Measurements from ENCODE around the gene TMEM81.

The TMEM81 gene

DNA sequence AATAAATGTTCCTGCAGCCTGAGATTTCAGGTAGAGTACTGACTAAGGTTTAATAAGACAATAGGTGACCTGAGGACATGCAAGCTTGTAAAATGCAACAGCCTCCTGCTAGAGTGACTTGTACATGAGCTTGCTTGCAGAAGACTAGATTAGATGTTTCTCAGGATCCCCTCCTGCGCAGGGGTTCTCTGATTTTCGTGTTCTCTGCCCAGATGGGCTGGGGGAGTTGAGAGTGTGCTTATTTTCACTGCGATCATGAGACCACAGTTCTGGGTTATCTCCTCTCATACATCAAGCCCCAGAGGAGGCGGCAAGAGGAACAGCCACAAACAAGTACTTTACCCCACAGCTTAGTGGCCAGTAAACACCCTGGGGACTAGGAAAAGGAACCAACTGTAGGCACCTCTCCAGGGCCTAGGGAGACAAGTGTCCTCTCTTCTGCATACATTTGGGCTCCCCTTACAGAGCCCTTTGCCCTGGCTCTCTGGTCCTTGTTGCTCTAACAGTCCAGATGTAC lies 8.0 kb downstream of the TMEM81 start:
- DNase-seq (ENCODE audit: low spot score), result no peak

DNA sequence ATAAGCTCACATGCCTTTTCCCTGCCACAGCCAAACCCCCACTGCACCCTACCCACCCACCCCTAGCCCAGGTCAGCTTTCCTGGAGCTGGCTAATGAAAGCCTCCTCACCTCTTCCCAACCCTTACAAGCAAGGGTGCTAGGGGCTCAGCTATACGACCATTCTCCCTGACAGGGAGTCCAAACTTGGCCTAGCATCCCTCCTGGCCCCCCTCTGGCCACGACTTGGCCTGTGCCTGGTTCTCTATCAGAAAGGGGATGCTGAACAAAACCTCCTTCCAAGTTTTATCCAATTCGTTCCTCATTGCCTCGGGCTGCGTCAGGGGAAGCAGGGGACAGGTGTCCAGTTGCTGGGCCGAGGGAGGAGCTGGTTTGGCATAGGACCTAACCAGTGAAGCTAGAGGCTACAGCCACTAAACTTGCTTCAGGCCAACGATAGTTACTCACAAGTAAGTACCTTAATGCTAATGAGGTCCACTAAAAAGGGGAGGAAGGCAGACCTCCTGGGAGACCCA lies 8.6 kb downstream of the TMEM81 start:
- no peak for DNase-seq (ENCODE audit: low spot score)

DNA sequence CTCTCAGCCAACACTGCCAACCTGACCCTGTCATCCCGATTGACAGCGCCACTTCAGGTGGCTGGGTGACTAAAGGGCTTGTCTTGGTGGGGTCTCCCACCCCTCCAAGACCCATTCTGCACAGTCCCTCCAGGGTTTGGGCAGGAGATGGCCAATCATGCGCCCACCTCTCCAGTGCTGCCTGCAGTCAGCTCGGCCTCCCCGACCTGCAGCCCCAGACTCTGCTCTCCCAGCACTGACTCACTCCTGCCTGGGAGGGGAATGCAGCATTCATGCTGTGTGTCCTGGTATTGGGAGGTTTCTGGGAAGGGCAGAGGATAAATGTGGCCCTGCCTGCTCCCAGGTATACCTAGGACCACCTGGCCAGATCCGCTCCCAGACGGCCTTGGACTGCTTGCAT lies 9.7 kb downstream of the TMEM81 start:
- DNase-seq (ENCODE audit: low spot score), result no peak

DNA sequence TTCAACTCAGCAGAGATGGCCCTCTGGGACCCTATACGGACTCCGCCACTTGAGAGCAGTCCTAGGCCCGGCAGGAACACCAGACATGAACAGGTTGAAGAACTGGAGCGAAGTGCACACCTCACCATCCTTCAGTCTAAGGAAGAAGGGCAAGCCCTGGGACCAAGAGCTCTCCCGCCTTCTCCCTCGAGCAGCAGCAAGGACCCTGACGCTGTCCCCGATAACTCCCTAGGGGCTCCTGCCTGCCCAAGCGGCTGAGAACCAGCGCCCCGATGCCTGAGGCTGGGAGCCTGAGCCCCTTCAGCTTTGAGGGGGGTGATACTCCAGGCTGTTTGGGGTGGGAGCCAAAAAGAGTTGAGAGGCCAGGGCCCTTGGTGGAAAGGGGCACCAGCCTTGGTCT lies 10.2 kb downstream of the TMEM81 start:
- DNase-seq (ENCODE audit: low spot score), result no peak

DNA sequence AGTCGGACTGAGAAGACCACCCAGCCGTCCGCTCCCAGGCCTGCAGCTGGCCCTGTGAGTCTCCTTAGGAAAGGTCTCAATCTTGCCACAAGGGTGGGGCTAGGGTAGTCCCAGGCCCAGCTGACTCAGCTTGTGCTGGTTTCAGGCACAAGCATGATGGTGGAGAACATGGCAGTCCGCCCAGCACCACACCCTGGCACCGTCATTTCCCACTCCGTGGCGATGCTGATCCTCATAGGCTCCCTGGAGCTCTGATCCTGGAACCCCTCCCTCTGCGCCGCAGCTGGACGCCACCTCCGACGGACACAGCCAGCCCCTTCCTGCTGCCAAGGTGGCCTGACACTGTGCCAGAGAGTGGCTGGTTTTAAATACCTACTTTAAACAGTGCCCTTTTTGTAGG lies 10.7 kb downstream of the TMEM81 start:
- no peak for DNase-seq (ENCODE audit: low spot score)

DNA sequence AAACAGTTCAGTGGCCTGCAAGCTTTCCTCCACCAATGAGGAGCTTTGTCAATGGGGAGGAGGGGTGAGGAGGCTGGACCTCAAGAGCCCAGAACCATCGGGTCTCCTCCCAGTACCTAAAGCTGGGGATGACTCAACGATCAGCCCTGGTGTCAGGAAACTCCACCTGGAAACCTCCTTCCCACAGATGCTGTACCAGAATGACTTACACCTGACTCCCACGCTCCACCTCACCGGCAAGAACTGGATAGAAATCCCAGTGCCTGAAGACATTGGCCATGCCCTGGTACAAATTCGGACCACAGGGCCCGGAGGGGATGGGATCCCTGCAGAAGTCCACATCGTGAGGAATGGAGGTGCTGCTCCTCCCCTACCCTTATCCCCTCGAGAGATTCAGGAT lies 11.4 kb downstream of the TMEM81 start:
- no peak for DNase-seq (ENCODE audit: low spot score)

DNA sequence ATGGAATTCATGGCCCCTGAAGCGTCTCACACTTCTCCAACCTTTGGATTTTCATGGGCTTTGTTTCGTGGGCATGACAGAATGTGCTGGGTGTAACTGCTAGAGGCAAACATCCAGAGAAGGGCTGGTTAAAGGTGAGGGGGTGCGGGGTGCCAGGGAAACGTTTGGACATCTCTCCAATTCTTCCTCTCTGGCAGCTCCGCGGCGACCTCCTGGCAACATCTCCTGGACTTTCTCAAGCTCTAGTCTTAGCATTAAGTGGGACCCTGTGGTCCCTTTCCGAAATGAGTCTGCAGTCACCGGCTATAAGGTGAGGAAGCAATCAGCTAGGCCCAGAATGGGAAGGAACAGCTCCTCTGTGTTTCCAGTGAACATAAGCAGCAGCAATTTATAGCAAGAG lies 12.0 kb downstream of the TMEM81 start:
- no peak for DNase-seq (ENCODE audit: low spot score)

GRCh38 chr1:205071801-205072200 lies 12.5 kb downstream of the TMEM81 start:
- DNase-seq (ENCODE audit: low spot score), result no peak

- DNase-seq (ENCODE audit: low spot score), result no peak
These were observed 13.2 kb downstream of the TMEM81 start for GRCh38 chr1:205071028-205071409.

- no peak for DNase-seq (ENCODE audit: low spot score)
These were observed 14.7 kb downstream of the TMEM81 start for GRCh38 chr1:205069371-205070125.

DNA sequence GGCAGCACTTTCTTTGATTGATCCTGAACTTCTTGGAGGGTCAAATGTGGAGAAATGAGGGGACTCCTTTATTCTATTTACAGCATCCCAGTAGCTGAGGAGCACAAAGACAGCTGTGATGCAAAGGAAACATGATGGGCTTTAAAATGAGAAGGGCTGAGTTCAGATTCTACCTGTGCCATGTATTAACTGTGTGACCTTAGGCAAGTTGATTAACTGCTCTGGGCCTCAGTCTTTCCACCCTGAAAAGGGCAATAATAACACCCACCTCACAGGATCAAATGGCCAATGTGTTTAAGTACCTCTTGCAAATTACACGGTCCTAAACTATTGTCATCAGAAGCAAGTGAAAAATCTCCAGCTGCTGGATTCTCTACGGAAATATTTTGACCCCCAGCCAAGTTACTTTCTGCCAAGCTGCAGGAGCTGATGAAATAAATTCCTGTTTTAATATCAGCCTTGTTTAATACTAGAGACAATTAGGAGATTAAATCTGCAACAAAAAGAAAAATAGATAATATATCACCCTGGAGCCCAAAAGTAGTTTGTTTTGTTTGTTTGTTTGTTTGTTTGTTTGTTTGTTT lies 15.7 kb downstream of the TMEM81 start:
- DNase-seq (ENCODE audit: low spot score), result no peak

GRCh38 chr1:205068001-205068400 lies 16.3 kb downstream of the TMEM81 start:
- no peak for DNase-seq (ENCODE audit: low spot score)

- no peak for DNase-seq (ENCODE audit: low spot score)
These were observed 17.2 kb downstream of the TMEM81 start for GRCh38 chr1:205067031-205067430.

DNA sequence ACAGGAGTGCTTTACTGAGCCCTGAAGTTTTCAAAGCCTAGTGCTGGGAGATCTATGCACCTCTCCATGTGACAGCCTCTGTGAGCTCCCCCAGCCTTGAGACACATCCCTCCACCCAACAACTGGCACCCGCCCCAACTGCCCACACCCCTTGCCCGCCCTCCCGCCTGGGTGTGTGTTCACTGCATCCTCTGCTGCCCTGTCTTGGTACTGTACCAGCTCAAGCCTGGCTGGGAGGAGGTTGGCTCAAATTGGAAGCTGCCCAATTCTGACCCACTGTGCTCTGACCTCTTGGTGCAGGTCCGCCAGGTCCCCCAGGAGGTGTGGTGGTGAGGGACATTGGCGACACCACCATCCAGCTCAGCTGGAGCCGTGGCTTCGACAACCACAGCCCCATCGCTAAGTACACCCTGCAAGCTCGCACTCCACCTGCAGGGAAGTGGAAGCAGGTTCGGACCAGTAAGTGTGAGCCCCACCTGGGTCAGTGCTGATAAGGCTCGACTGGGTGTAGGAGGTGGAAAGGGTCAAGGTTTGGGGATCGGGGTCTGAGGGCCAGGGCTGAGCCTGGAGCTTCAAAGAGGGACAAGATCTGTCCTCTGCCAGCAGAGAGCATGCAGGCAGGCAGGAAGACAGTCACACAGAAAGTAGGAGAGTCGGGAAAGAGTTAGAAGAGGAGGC lies 18.0 kb downstream of the TMEM81 start:
- DNase-seq (ENCODE audit: low spot score), result no peak

DNA sequence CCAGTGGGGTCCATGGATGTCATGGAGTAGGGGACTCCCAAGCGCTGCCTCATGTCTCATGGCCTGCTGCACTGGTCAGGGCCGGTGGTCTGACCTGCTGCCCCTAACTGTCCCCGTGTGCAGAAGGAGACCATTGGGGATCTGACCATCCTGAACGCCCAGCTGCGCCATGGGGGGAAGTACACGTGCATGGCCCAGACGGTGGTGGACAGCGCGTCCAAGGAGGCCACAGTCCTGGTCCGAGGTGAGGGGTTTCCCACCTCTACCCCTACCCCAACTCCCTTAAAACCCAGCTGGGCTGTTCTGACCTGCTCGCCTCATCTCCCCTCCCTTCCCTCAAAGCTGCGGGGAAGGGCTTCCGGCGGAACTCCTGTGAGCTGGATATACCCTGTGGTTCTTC lies 18.6 kb downstream of the TMEM81 start:
- DNase-seq (ENCODE audit: low spot score), result no peak

DNA sequence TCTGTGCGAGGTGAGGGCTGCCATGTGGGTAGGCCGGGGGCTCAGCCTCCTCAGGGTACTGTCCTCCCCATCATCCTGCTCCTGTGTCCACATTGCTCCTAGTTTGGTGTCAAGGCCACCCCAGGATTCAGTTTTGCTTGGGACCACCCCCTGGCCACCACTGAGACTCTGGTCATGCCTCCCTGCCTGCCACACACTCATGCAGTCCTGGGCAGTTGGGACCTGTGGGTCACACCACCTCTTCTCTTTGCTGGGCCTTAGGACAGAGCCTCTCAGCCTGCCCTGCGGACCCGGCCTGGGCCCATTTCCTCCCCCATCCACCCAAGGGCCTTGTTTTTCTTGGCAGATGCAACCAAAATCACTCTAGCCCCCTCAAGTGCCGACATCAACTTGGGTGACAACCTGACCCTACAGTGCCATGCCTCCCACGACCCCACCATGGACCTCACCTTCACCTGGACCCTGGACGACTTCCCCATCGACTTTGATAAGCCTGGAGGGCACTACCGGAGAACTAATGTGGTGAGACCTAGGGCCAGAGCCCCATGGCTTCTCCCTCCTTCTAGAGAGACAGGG lies 19.4 kb downstream of the TMEM81 start:
- no peak for DNase-seq (ENCODE audit: low spot score)

DNA sequence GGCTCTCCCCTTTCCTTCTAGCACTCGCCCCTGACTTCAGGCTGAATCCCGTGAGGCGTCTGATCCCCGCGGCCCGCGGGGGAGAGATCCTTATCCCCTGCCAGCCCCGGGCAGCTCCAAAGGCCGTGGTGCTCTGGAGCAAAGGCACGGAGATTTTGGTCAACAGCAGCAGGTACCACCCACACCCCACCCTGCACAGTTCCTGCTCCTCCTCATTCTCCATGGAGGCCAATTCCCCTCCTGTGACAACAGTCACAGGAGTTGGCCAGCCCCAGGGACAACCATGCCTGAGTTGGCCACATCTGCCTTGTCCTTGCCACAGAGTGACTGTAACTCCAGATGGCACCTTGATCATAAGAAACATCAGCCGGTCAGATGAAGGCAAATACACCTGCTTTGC lies 20.0 kb downstream of the TMEM81 start:
- DNase-seq (ENCODE audit: low spot score), result no peak

DNA sequence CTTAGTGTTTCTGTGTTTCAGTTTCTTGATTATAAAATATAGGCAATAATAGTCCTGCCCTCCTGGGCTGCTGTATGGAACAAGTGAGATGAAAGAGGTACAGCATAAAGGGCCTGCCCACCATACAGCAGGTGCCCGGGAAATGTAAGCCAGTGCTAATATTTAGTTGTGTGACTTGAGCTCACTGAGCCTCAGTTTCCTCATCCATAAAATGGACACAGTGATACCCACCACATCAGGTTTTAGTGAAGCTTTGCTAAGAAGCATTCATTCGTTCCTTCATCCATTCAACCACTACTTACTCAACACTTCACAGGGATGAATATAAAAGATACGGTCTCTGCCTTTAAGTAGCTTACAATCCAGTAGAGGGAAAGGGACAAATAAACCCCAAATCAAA lies 21.4 kb downstream of the TMEM81 start:
- no peak for DNase-seq (ENCODE audit: low spot score)

GRCh38 chr1:205062319-205062718 lies 21.9 kb downstream of the TMEM81 start:
- DNase-seq (ENCODE audit: low spot score), result no peak

DNA sequence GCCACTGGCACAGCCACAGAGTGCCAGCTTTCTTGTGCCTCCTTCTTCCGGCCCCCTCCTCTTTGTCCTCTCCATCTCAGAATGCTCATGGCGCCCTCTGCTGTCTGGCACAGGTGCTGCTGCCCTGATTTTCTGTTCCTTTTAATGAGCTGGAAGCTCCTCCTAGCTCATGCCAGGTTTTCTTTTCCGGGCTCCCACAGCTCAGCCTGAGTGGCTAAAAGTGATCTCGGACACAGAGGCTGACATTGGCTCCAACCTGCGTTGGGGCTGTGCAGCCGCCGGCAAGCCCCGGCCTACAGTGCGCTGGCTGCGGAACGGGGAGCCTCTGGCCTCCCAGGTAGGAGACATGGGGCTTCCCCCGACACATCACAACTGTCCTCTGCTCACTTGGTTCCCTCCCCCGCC lies 22.6 kb downstream of the TMEM81 start:
- peak; percentile 81 for DNase-seq (ENCODE audit: low spot score)

DNA sequence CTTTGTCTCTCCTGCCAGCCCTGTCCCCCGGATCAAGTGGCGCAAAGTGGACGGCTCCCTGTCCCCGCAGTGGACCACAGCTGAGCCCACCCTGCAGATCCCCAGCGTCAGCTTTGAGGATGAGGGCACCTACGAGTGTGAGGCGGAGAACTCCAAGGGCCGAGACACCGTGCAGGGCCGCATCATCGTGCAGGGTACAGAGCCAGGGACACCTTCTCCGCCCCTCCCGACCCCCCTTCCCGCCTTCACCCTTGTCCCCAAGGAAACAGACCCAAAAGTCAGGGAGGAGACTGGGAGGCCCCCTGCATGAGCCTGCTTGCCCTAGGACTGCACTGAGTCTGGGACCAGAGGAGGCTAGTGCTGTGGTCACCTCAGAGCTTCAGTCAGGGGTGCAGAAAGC lies 23.0 kb downstream of the TMEM81 start:
- no peak for DNase-seq (ENCODE audit: low spot score)

GRCh38 chr1:205060746-205061145 lies 23.5 kb downstream of the TMEM81 start:
- no peak for DNase-seq (ENCODE audit: low spot score)

DNA sequence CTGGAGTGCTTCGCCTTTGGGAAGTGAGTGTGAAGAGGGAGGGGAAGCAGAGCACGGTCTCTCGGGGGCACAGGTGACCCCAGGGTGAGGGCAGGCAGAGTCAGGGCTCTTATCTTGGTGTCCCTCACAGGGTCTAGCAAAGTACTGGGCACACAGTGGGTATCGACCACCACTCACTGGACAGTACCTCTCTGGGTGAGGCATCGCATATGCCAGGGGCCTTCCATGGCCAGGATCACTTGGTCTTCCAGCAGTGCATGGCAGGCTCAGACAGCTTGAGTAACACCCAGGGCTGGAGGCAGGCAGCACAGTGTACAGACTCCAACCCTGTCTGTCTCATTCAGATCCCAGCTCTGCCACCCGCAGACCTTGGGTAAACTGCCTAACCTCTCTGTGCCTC lies 24.6 kb downstream of the TMEM81 start:
- DNase-seq (ENCODE audit: low spot score), result no peak
